Type B pancreatic cell (in vitro differentiated cells): ENCODE measurements around the gene GLIPR2. TPM values are rescaled to one million over a fixed set of nuclear protein-coding genes. Genes with fewer than 3 reads are reported as not detected.
"Not testable (repeated sequence)": the region's sequence is repeated elsewhere in the genome, so short reads cannot be mapped to it uniquely, and the experiment has no call there.

ENCODE experiments used
- DNase-seq: peaks from one replicate; pipeline ENCODE4 v3.0.0; 2021; ENCODE audit warnings: mixed read lengths; ENCODE audit not compliant: unreplicated experiment; ENCODE audit errors: extremely low spot score
- H3K27ac Mint-ChIP-seq: 2 replicates; pipeline ENCODE4 v1.8.0; 2021; ENCODE audit warnings: mild to moderate bottlenecking, mixed read lengths
- H3K27me3 Mint-ChIP-seq: 2 replicates; pipeline ENCODE4 v1.8.0; 2021; ENCODE audit warnings: mixed read lengths
- H3K36me3 Mint-ChIP-seq: 2 replicates; pipeline ENCODE4 v1.8.0; 2021; ENCODE audit warnings: mixed read lengths
- H3K4me1 Mint-ChIP-seq: one replicate; pipeline ENCODE4 v1.8.0; 2021; ENCODE audit warnings: mixed read lengths; ENCODE audit not compliant: unreplicated experiment
- H3K4me3 Mint-ChIP-seq: 2 replicates; pipeline ENCODE4 v1.8.0; 2021; ENCODE audit warnings: mild to moderate bottlenecking, mixed read lengths
- H3K9me3 Mint-ChIP-seq: 2 replicates; pipeline ENCODE4 v1.8.0; 2021; ENCODE audit warnings: mixed read lengths
- long read RNA-seq: library from polyadenylated mRNA; unstranded; transcript quantifications from one replicate; pipeline ENCODE4 v2.0.0, GENCODE V29; 2020
- total RNA-seq: library from RNA; stranded (reverse); gene quantifications from 2 replicates; pipeline ENCODE4 v1.2.1, GENCODE V29; 2021; ENCODE audit warnings: low replicate concordance
- TF ChIP-seq, protein P1 (sequence below): fragments of 200-600 bp; sonication (generic); conservative IDR thresholded peaks from 2 replicates; pipeline ENCODE4 v1.5.0; 2021; ENCODE audit warnings: antibody characterized with exemption, mild to moderate bottlenecking

The GLIPR2 gene
- 4.6 and 17.8 TPM in 2 replicates for total RNA-seq
- long read RNA-seq, transcript GLIPR2-202 (5 exons, 1,890 nt): major isoform, 5 of 6 reads
- long read RNA-seq, partial matches to known transcripts: 0 of 6 reads
- long read RNA-seq, other reads (novel, unspliced or antisense): 1 of 6 reads

GRCh38 chr9:36136272-36136893 is at the start of gene GLIPR2:
GLIPR2 (plus strand) TSS chr9:36136733; CDS start chr9:36136779, 46 bp downstream.
- no peaks in the 10 kb centered on the region for H3K36me3 Mint-ChIP-seq
- TF ChIP-seq, protein P1, sequence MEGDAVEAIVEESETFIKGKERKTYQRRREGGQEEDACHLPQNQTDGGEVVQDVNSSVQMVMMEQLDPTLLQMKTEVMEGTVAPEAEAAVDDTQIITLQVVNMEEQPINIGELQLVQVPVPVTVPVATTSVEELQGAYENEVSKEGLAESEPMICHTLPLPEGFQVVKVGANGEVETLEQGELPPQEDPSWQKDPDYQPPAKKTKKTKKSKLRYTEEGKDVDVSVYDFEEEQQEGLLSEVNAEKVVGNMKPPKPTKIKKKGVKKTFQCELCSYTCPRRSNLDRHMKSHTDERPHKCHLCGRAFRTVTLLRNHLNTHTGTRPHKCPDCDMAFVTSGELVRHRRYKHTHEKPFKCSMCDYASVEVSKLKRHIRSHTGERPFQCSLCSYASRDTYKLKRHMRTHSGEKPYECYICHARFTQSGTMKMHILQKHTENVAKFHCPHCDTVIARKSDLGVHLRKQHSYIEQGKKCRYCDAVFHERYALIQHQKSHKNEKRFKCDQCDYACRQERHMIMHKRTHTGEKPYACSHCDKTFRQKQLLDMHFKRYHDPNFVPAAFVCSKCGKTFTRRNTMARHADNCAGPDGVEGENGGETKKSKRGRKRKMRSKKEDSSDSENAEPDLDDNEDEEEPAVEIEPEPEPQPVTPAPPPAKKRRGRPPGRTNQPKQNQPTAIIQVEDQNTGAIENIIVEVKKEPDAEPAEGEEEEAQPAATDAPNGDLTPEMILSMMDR: peak; percentile 67
- H3K9me3 Mint-ChIP-seq: no peaks in the 10 kb centered on the region
- peak within 1 kb of the TSS; percentile 94 for H3K4me3 Mint-ChIP-seq
- H3K27me3 Mint-ChIP-seq: peaks cover 57% of the 10 kb centered on the region
- H3K27ac Mint-ChIP-seq: peak within 1 kb of the TSS; percentile 82
- DNase-seq: no peak
- H3K4me1 Mint-ChIP-seq: peaks cover 21% of the 10 kb centered on the region

GRCh38 chr9:36087054-36087453 is 49.5 kb upstream of the GLIPR2 start:
- not testable (repeated sequence) for H3K27ac Mint-ChIP-seq, H3K4me1 Mint-ChIP-seq, H3K9me3 Mint-ChIP-seq, H3K4me3 Mint-ChIP-seq, H3K27me3 Mint-ChIP-seq, DNase-seq
- H3K36me3 Mint-ChIP-seq: peaks cover 22% of the 10 kb centered on the region

DNA sequence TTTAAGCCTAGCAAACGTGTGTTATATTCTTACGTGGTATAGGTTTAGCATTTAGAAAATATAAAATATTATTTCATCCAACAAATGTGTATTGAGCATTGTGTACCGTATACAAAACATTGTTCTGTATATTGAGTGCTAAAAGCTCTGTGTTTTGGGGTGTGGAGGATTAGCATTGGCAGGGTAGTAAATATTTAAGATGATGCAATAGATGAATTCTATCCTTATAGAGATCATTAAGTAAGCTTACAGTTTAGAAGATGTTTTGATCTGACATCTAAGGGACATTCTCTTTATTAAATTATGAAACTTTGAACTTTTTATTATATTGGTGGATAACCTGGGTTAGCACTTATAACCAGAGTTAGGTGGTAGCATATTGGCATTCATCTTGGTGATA is 48.5 kb upstream of the GLIPR2 start:
- Mint-ChIP-seq H3K27me3 (no peaks in the 10 kb centered on the region), H3K4me3 (no peak overlapping the region), H3K4me1 (peaks cover 6% of the 10 kb centered on the region), H3K36me3 (peaks cover 19% of the 10 kb centered on the region), H3K27ac (no peak overlapping the region), H3K9me3 (no peaks in the 10 kb centered on the region)
- no peak for DNase-seq
- TF ChIP-seq, protein P1: no peak

GRCh38 chr9:36091026-36091953 is 45.2 kb upstream of the GLIPR2 start:
- peaks cover 15% of the 10 kb centered on the region for H3K36me3 Mint-ChIP-seq
- H3K9me3 Mint-ChIP-seq: no peaks in the 10 kb centered on the region
- DNase-seq: no peak
- peak overlapping the region; percentile 0 for H3K27ac Mint-ChIP-seq
- peaks cover 6% of the 10 kb centered on the region for H3K4me1 Mint-ChIP-seq
- no peaks in the 10 kb centered on the region for H3K27me3 Mint-ChIP-seq
- no peak overlapping the region for H3K4me3 Mint-ChIP-seq
- TF ChIP-seq, protein P1: no peak

- peak overlapping the region; percentile 0 for H3K27ac Mint-ChIP-seq
- no peaks in the 10 kb centered on the region for H3K9me3 Mint-ChIP-seq
- no peak for DNase-seq
- H3K4me3 Mint-ChIP-seq: no peak overlapping the region
- H3K36me3 Mint-ChIP-seq: peaks cover 8% of the 10 kb centered on the region
- H3K4me1 Mint-ChIP-seq: peaks cover 6% of the 10 kb centered on the region
- TF ChIP-seq, protein P1: no peak
- H3K27me3 Mint-ChIP-seq: no peaks in the 10 kb centered on the region
These were observed 44.5 kb upstream of the GLIPR2 start for GRCh38 chr9:36092014-36092413.
